Endothelial cell of umbilical vein (primary cell): ENCODE measurements around the gene DAB2IP.

Experiments used
- CTCF ChIP-seq, 2 donors: IDR thresholded peaks; 1 replicate in 1 of 2; 2 replicates in 1 of 2; pipeline ENCODE4 v1.5.1; 2011; ENCODE audit warnings: low read length in 2 of 2, mild to moderate bottlenecking in 2 of 2, moderate library complexity in 2 of 2, control low read depth in 1 of 2, inconsistent platforms in 1 of 2, low read depth in 1 of 2; ENCODE audit not compliant: insufficient read depth in 1 of 2; ENCODE audit errors: extremely low read depth in 1 of 2
- MAX ChIP-seq: IDR thresholded peaks from 2 replicates; pipeline ENCODE4 v1.6.1; 2011; ENCODE audit not compliant: insufficient read depth, insufficient read length
- MYC ChIP-seq: IDR thresholded peaks from one replicate; pipeline ENCODE4 v1.6.1; 2011; ENCODE audit warnings: mild to moderate bottlenecking, low read depth, low read length
- POLR2A ChIP-seq: IDR thresholded peaks from 2 replicates; pipeline ENCODE4 v1.6.1; 2012; ENCODE audit warnings: low read depth, mild to moderate bottlenecking, control low read depth, low read length
- POLR2AphosphoS5 ChIP-seq: IDR thresholded peaks from 2 replicates; pipeline ENCODE4 v1.6.1; 2012; ENCODE audit warnings: low read depth, mild to moderate bottlenecking, control low read depth, low read length, moderate library complexity; ENCODE audit not compliant: insufficient read depth

GRCh38 chr9:121766081-121766683 lies 114.7 kb downstream of the DAB2IP start:
- TF ChIP-seq CTCF (IDR thresholded peaks at IDR 0.05; ENCODE audit: extremely low read depth in 1 of 2, insufficient read depth in 1 of 2, low read depth in 1 of 2, low read length in 2 of 2) (no peak), POLR2A (no peak), POLR2AphosphoS5 (no peak), MAX (no peak), MYC (no peak)
